OCI-LY1 (cell line): ENCODE data around the gene NCEH1.

Experiments used
- H2AFZ ChIP-seq: fragments of 200-600 bp; sonication (generic), shearing (Covaris generic); 2 replicates; pipeline ENCODE4 v1.6.0; 2014; ENCODE audit warnings: antibody characterized with exemption, mild to moderate bottlenecking, low read length
- H3F3A ChIP-seq: fragments of 200-600 bp; sonication (generic), shearing (Covaris generic); 2 replicates; pipeline ENCODE4 v1.6.0; 2014; ENCODE audit warnings: mild to moderate bottlenecking, antibody characterized with exemption, low read length, moderate library complexity; ENCODE audit not compliant: insufficient read depth
- H3K27ac ChIP-seq: fragments of 200-600 bp; sonication (generic); 2 replicates; pipeline ENCODE4 v1.5.1; 2014; ENCODE audit warnings: low read length, mixed run types, mild to moderate bottlenecking, low read depth; ENCODE audit not compliant: poor library complexity, severe bottlenecking
- H3K27me3 ChIP-seq: fragments of 200-600 bp; sonication (generic); 2 replicates; pipeline ENCODE4 v1.6.0; 2014; ENCODE audit warnings: antibody characterized with exemption, mild to moderate bottlenecking, low read length, moderate library complexity; ENCODE audit not compliant: insufficient read depth
- H3K36me3 ChIP-seq: fragments of 200-600 bp; sonication (generic); 2 replicates; pipeline ENCODE4 v1.6.1; 2014; ENCODE audit warnings: mild to moderate bottlenecking, antibody characterized with exemption, low read length, moderate library complexity, mixed read lengths; ENCODE audit not compliant: insufficient read depth
- H3K4me1 ChIP-seq: fragments of 200-600 bp; sonication (generic); 2 replicates; pipeline ENCODE4 v1.5.1; 2014; ENCODE audit warnings: mild to moderate bottlenecking, low read length, moderate library complexity; ENCODE audit not compliant: insufficient read depth, severe bottlenecking
- H3K4me2 ChIP-seq: fragments of 200-600 bp; sonication (generic), shearing (Covaris generic); 2 replicates; pipeline ENCODE4 v1.6.1; 2014; ENCODE audit warnings: low read length
- H3K4me3 ChIP-seq: fragments of 200-600 bp; sonication (generic); 2 replicates; pipeline ENCODE4 v1.5.1; 2014; ENCODE audit warnings: low read length, low read depth, mild to moderate bottlenecking, mixed read lengths; ENCODE audit not compliant: poor library complexity, severe bottlenecking
- H3K79me2 ChIP-seq: fragments of 200-600 bp; shearing (Covaris generic); 2 replicates; pipeline ENCODE4 v1.6.1; 2016; ENCODE audit warnings: mixed run types, low read length, mixed read lengths; ENCODE audit not compliant: insufficient read depth
- H3K9ac ChIP-seq: fragments of 200-600 bp; sonication (generic), shearing (Covaris generic); 2 replicates; pipeline ENCODE4 v1.6.1; 2014; ENCODE audit warnings: mild to moderate bottlenecking, low read length, mixed read lengths
- H3K9me2 ChIP-seq: fragments of 200-600 bp; sonication (generic), shearing (Covaris generic); 2 replicates; pipeline ENCODE4 v1.6.1; 2014; ENCODE audit warnings: low read depth, mild to moderate bottlenecking, low read length, mixed read lengths
- H3K9me3 ChIP-seq: fragments of 200-600 bp; shearing (Covaris generic); 2 replicates; pipeline ENCODE4 v1.6.1; 2014; ENCODE audit warnings: low read length, mixed read lengths
- H4K20me1 ChIP-seq: fragments of 200-600 bp; sonication (generic), shearing (Covaris generic); 2 replicates; pipeline ENCODE4 v1.6.0; 2016; ENCODE audit warnings: mild to moderate bottlenecking, low read length; ENCODE audit not compliant: insufficient read depth
- EZH2 ChIP-seq: fragments of 200-600 bp; sonication (generic), shearing (Covaris generic); IDR thresholded peaks from 2 replicates; pipeline ENCODE4 v1.8.0; 2017; ENCODE audit warnings: borderline replicate concordance, mixed run types, mild to moderate bottlenecking, antibody characterized with exemption, low read length, moderate library complexity, mixed read lengths
- TF ChIP-seq, protein P1 (sequence below): fragments of 200-600 bp; sonication (generic), shearing (Covaris generic); IDR thresholded peaks from 2 replicates; pipeline ENCODE4 v1.5.1; 2017; ENCODE audit warnings: mild to moderate bottlenecking, antibody characterized with exemption, low read length, moderate library complexity, mixed read lengths

The NCEH1 gene

DNA sequence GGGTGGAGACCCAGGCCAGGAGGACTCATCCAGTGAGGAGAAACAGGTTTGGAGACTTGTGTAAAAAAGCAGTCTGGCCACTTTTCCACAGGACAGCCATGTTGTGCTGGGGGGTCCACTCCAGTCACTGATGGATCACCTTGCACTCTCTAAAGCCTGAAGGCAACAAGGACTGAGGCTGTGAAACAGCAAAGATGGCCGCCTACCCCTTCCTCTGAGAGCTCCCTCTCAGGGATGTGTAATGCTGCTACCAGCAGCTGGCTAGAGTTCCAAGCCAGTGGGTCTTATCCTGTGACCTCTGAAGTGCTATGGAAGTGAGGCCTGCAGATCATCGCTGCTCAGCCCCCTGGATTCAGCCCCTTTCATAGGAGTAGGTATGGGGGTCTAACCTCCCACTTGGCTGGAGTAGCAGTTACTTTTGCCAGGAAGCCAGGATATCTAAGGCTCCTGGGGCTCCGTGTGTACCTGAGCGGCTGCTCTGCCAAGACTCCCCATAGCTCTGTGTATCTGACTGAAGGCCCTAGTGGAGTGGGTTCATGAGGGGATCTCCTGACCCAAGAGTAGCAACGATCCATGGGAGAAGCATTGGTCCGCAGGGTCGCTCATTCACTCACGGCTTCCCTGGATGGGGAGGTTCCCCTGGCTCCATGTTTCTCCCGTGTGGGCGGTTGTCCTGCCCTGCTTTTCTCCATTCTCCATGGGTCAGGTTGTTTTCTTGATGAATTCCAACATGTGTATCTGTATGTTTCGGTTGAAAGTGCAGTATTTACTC is 117.8 kb downstream of the NCEH1 start:
- no peaks in the 10 kb centered on the region for H3K27me3 ChIP-seq
- no peaks in the 10 kb centered on the region for H3K9me2 ChIP-seq
- no peaks in the 10 kb centered on the region for H3K9me3 ChIP-seq
- H3K4me2 ChIP-seq: no peak overlapping the region
- no peak overlapping the region for H2AFZ ChIP-seq
- no peak overlapping the region for H3K9ac ChIP-seq
- no peaks in the 10 kb centered on the region for H3K4me1 ChIP-seq
- no peaks in the 10 kb centered on the region for H3K79me2 ChIP-seq
- H3F3A ChIP-seq: no peaks in the 10 kb centered on the region
- no peak overlapping the region for H3K4me3 ChIP-seq
- TF ChIP-seq, protein P1, sequence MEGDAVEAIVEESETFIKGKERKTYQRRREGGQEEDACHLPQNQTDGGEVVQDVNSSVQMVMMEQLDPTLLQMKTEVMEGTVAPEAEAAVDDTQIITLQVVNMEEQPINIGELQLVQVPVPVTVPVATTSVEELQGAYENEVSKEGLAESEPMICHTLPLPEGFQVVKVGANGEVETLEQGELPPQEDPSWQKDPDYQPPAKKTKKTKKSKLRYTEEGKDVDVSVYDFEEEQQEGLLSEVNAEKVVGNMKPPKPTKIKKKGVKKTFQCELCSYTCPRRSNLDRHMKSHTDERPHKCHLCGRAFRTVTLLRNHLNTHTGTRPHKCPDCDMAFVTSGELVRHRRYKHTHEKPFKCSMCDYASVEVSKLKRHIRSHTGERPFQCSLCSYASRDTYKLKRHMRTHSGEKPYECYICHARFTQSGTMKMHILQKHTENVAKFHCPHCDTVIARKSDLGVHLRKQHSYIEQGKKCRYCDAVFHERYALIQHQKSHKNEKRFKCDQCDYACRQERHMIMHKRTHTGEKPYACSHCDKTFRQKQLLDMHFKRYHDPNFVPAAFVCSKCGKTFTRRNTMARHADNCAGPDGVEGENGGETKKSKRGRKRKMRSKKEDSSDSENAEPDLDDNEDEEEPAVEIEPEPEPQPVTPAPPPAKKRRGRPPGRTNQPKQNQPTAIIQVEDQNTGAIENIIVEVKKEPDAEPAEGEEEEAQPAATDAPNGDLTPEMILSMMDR: no peak
- TF ChIP-seq EZH2: no peak
- H4K20me1 ChIP-seq: no peaks in the 10 kb centered on the region
- H3K36me3 ChIP-seq: no peaks in the 10 kb centered on the region
- H3K27ac ChIP-seq: no peak overlapping the region

- no peak overlapping the region for H3K27ac ChIP-seq
- no peak overlapping the region for H3K4me3 ChIP-seq
- H2AFZ ChIP-seq: no peak overlapping the region
- no peak overlapping the region for H3K4me2 ChIP-seq
- no peaks in the 10 kb centered on the region for H3K4me1 ChIP-seq
- H3K27me3 ChIP-seq: no peaks in the 10 kb centered on the region
- H3K79me2 ChIP-seq: no peaks in the 10 kb centered on the region
- no peaks in the 10 kb centered on the region for H3K36me3 ChIP-seq
- no peaks in the 10 kb centered on the region for H4K20me1 ChIP-seq
- H3F3A ChIP-seq: no peaks in the 10 kb centered on the region
- no peak for TF ChIP-seq EZH2
- TF ChIP-seq, protein P1: no peak
- no peaks in the 10 kb centered on the region for H3K9me3 ChIP-seq
- H3K9me2 ChIP-seq: no peaks in the 10 kb centered on the region
- no peak overlapping the region for H3K9ac ChIP-seq
Observed at GRCh38 chr3:172591876-172592771, 118.7 kb downstream of the NCEH1 start.

- no peaks in the 10 kb centered on the region for H3K79me2 ChIP-seq
- H3K4me1 ChIP-seq: no peaks in the 10 kb centered on the region
- H3K9ac ChIP-seq: no peak overlapping the region
- H3K4me2 ChIP-seq: no peak overlapping the region
- no peak for TF ChIP-seq EZH2
- TF ChIP-seq, protein P1: no peak
- no peaks in the 10 kb centered on the region for H3K36me3 ChIP-seq
- H3K9me3 ChIP-seq: no peaks in the 10 kb centered on the region
- no peak overlapping the region for H3K27ac ChIP-seq
- H2AFZ ChIP-seq: no peak overlapping the region
- H3K4me3 ChIP-seq: no peak overlapping the region
- H3K9me2 ChIP-seq: no peaks in the 10 kb centered on the region
- H3F3A ChIP-seq: no peaks in the 10 kb centered on the region
- no peaks in the 10 kb centered on the region for H3K27me3 ChIP-seq
- no peaks in the 10 kb centered on the region for H4K20me1 ChIP-seq
Observed at GRCh38 chr3:172591125-172591605, 119.7 kb downstream of the NCEH1 start.
